Loucy (cell line): ENCODE data around the gene SLC38A9.

Experiments
- CTCF ChIP-seq: fragments of 200-600 bp; sonication (generic); conservative IDR thresholded peaks from 2 replicates; pipeline ENCODE4 v1.5.1; 2014; ENCODE audit warnings: mild to moderate bottlenecking, antibody characterized with exemption, low read length
- EZH2phosphoT487 ChIP-seq: fragments of 200-600 bp; IDR thresholded peaks from 2 replicates; pipeline ENCODE4 v1.6.1; 2018; ENCODE audit warnings: antibody characterized with exemption, mild to moderate bottlenecking, moderate library complexity, borderline replicate concordance

- peak; percentile 68 for TF ChIP-seq CTCF
- no peak for TF ChIP-seq EZH2phosphoT487
Observed at GRCh38 chr5:55694152-55694830, 17.8 kb downstream of the SLC38A9 start.
